ENCODE results near the gene SREBF1.

- TF ChIP-seq, protein P1, sequence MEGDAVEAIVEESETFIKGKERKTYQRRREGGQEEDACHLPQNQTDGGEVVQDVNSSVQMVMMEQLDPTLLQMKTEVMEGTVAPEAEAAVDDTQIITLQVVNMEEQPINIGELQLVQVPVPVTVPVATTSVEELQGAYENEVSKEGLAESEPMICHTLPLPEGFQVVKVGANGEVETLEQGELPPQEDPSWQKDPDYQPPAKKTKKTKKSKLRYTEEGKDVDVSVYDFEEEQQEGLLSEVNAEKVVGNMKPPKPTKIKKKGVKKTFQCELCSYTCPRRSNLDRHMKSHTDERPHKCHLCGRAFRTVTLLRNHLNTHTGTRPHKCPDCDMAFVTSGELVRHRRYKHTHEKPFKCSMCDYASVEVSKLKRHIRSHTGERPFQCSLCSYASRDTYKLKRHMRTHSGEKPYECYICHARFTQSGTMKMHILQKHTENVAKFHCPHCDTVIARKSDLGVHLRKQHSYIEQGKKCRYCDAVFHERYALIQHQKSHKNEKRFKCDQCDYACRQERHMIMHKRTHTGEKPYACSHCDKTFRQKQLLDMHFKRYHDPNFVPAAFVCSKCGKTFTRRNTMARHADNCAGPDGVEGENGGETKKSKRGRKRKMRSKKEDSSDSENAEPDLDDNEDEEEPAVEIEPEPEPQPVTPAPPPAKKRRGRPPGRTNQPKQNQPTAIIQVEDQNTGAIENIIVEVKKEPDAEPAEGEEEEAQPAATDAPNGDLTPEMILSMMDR (IDR thresholded peaks at IDR 0.05), result no peak
- TF ChIP-seq POLR2AphosphoS5 (IDR thresholded peaks at IDR 0.05), result no peak
- no peak for TF ChIP-seq POLR2A (IDR thresholded peaks at IDR 0.05)
These were observed 66.1 kb downstream of the SREBF1 start for GRCh38 chr17:17770632-17771044.

All from stomach (tissue), 4 donors.